ENCODE measurements around the gene EFNA5. TPM values are rescaled to one million over a fixed set of nuclear protein-coding genes. Genes with fewer than 3 reads are reported as not detected.

Gene EFNA5
- polyA plus RNA-seq, 1 donor (not counting 4 experiments of a cell fraction or from before 2014, with no cell fraction given), result 4.8 TPM

DNA sequence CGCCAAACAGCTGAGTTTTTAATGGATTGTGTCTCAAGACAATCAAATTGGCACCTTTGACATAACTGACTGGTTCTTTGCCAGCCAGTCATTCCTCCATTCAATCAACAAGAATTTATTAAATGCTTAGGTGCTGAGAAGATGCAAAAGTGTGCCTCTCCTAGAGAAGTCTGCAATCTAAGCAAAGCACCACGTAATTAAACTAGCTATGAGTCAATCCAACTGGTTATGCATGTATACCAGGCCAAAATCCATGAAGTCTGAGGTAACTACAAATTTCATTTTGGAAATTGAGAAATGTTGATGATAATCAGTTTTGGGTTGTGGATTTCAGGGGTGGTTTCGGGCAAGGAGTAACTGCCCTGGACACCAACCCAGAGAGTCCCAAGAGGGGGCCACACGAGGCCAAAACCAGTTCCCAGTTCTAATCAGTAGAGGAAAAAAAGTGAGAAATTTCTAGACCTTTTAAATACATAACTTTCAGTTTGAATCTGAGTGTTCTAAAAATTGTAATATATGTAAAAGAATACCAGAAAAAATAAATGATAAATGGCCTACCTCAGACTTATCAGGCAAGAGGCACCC is 92.6 kb downstream of the EFNA5 start:
- H3K9me3 ChIP-seq (ENCODE audit: control insufficient read depth, low read depth, low read length), result no peaks in the 10 kb centered on the region
- peak overlapping the region; percentile 29 for H3K9ac ChIP-seq (ENCODE audit: control insufficient read depth, extremely low read depth, insufficient read depth, low read length)
- no peak for TF ChIP-seq EZH2 (IDR thresholded peaks at IDR 0.05; ENCODE audit: low read length)
- TF ChIP-seq CTCF (optimal IDR thresholded peaks at IDR 0.05 in 1 of 3, IDR thresholded peaks at IDR 0.05 in 1 of 3, conservative IDR thresholded peaks at IDR 0.05 in 1 of 3; ENCODE audit: extremely low read depth in 1 of 3, insufficient read depth in 2 of 3, low read length in 3 of 3), result no peak
- peak overlapping the region; percentile 69 for H3K27ac ChIP-seq (ENCODE audit: control insufficient read depth, insufficient read depth, low read length)
- DNase-seq (ENCODE audit: low read depth, low spot score), result peak; percentile 28
- FAIRE-seq, result peak; percentile 91
- no peaks in the 10 kb centered on the region for H3K36me3 ChIP-seq (ENCODE audit: control insufficient read depth in 2 of 2, extremely low read depth in 1 of 2, insufficient read depth in 2 of 2, low read length in 2 of 2)
- dilution Hi-C loops (cut with MboI; ENCODE audit: extremely low pct_ligation_motif_present, low sequenced_read_pairs), result no loop called here
- peak overlapping the region; percentile 72 for H3K4me2 ChIP-seq (ENCODE audit: control insufficient read depth, extremely low read depth, insufficient read depth, low read depth, low read length)
- peaks cover 23% of the 10 kb centered on the region for H3K79me2 ChIP-seq (ENCODE audit: control insufficient read depth, insufficient read depth, low read length)
- no peaks in the 10 kb centered on the region for H4K20me1 ChIP-seq (ENCODE audit: control insufficient read depth, extremely low read depth, insufficient read depth, low read length)
- H3K9me1 ChIP-seq (ENCODE audit: control insufficient read depth, extremely low read depth, insufficient read depth, low read length), result no peaks in the 10 kb centered on the region
- no peak overlapping the region for H2AFZ ChIP-seq (ENCODE audit: control insufficient read depth, low read length)
- no peak overlapping the region for H3K4me3 ChIP-seq (ENCODE audit: control insufficient read depth in 2 of 3, extremely low read depth in 1 of 3, insufficient read depth in 2 of 3, low read depth in 1 of 3, low read length in 3 of 3)
- peaks cover 29% of the 10 kb centered on the region for H3K4me1 ChIP-seq (ENCODE audit: control insufficient read depth, extremely low read depth, insufficient read depth, low read length)
- H3K27me3 ChIP-seq (ENCODE audit: control insufficient read depth, extremely low read depth, insufficient read depth, low read length), result no peaks in the 10 kb centered on the region

DNA sequence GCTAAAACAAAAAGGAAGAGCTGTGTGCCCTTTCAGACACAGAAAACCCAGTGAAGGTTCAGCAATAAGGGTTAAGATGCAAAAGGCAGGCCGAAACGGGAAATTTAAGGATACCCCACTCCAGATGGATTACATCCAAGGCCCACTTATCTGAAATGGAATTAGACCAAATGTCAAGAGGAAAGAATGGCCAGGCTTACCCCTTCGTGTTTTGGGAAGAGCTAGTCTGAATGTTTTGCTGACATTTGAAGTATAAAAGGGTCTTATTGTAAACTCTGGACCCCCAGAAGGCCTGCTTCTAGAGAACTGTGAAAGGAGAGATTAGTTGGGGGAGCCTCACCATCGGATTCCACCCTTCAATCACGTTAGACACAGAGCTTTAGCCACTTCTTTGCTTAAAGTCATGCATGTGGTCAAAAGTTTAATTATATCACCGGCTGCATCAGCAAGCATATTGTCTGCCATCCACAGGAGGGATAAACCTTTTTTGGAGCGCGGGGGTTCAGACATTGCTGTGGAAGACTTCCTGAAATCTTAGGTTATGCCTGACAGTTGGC is 93.3 kb downstream of the EFNA5 start:
- peaks cover 35% of the 10 kb centered on the region for H3K4me1 ChIP-seq (ENCODE audit: control insufficient read depth, extremely low read depth, insufficient read depth, low read length)
- H3K9me1 ChIP-seq (ENCODE audit: control insufficient read depth, extremely low read depth, insufficient read depth, low read length), result no peaks in the 10 kb centered on the region
- no peak overlapping the region for H2AFZ ChIP-seq (ENCODE audit: control insufficient read depth, low read length)
- no peaks in the 10 kb centered on the region for H3K36me3 ChIP-seq (ENCODE audit: control insufficient read depth in 2 of 2, extremely low read depth in 1 of 2, insufficient read depth in 2 of 2, low read length in 2 of 2)
- H3K9me3 ChIP-seq (ENCODE audit: control insufficient read depth, low read depth, low read length), result no peaks in the 10 kb centered on the region
- no peak overlapping the region for H3K4me3 ChIP-seq (ENCODE audit: control insufficient read depth in 2 of 3, extremely low read depth in 1 of 3, insufficient read depth in 2 of 3, low read depth in 1 of 3, low read length in 3 of 3)
- TF ChIP-seq EZH2 (IDR thresholded peaks at IDR 0.05; ENCODE audit: low read length), result no peak
- no peak for TF ChIP-seq CTCF (optimal IDR thresholded peaks at IDR 0.05 in 1 of 3, IDR thresholded peaks at IDR 0.05 in 1 of 3, conservative IDR thresholded peaks at IDR 0.05 in 1 of 3; ENCODE audit: extremely low read depth in 1 of 3, insufficient read depth in 2 of 3, low read length in 3 of 3)
- no peaks in the 10 kb centered on the region for H4K20me1 ChIP-seq (ENCODE audit: control insufficient read depth, extremely low read depth, insufficient read depth, low read length)
- dilution Hi-C loops (cut with MboI; ENCODE audit: extremely low pct_ligation_motif_present, low sequenced_read_pairs), result no loop called here
- DNase-seq (ENCODE audit: low read depth, low spot score) (no peak), FAIRE-seq (peak; percentile 26)
- no peaks in the 10 kb centered on the region for H3K27me3 ChIP-seq (ENCODE audit: control insufficient read depth, extremely low read depth, insufficient read depth, low read length)
- peak overlapping the region; percentile 1 for H3K9ac ChIP-seq (ENCODE audit: control insufficient read depth, extremely low read depth, insufficient read depth, low read length)
- peaks cover 23% of the 10 kb centered on the region for H3K79me2 ChIP-seq (ENCODE audit: control insufficient read depth, insufficient read depth, low read length)
- H3K27ac ChIP-seq (ENCODE audit: control insufficient read depth, insufficient read depth, low read length), result peak overlapping the region; percentile 69
- H3K4me2 ChIP-seq (ENCODE audit: control insufficient read depth, extremely low read depth, insufficient read depth, low read depth, low read length), result peak overlapping the region; percentile 72

Data from keratinocyte (primary cell).